ENCODE data around the gene CD160. TPM values are rescaled to one million over a fixed set of nuclear protein-coding genes. Genes with fewer than 3 reads are reported as not detected.
"Not testable (repeated sequence)": the region's sequence is repeated elsewhere in the genome, so short reads cannot be mapped to it uniquely, and the experiment has no call there.

Gene CD160
- polyA plus RNA-seq, 4 donors = 0.34 to 4.3 (median 1.1) TPM

DNA sequence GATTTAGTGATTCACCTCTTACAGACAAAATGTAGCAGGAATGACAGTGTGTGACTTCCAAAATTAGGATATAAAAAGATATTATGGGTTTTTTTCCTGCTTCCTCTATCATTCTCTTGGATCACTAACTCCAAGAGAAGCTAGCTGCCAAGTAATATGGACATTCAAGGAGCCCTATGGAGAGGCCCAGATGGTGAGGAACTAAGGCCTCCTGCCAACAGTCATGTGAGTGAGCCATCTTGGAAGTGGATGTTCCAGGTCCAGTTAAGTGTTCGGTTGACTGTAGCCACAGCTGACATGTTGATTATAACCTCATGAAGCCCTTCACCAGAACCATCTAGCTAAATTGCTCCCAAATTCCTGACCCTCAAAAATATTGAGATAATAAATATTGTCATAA, 38.8 kb downstream of the CD160 start:
- DNase-seq = no peak
- H3K4me1 ChIP-seq (ENCODE audit: control insufficient read depth in 3 of 3, insufficient read depth in 2 of 3, low read depth in 1 of 3, low read length in 2 of 3) = peaks cover 0 to 3% (median 0%) of the 10 kb centered on the region in 3 donors
- no peak overlapping the region for H3K27ac ChIP-seq (ENCODE audit: low read depth in 1 of 3, low read length in 2 of 3)
- 88 to 100% (median 98%) methylated on average over 1 of the region's 1 CpG for WGBS, 3 donors
- no peaks in the 10 kb centered on the region for H3K27me3 ChIP-seq (ENCODE audit: control insufficient read depth in 3 of 3, insufficient read depth in 3 of 3, low read length in 3 of 3)
- H3K9me3 ChIP-seq (ENCODE audit: control insufficient read depth in 2 of 2, insufficient read depth in 1 of 2, low read depth in 1 of 2, low read length in 1 of 2) = peaks cover 0 to 14% of the 10 kb centered on the region in 2 donors
- H3K4me3 ChIP-seq (ENCODE audit: low read depth in 1 of 3, low read length in 3 of 3) = no peak overlapping the region
- H3K36me3 ChIP-seq (ENCODE audit: control insufficient read depth in 3 of 3, insufficient read depth in 2 of 3, low read depth in 1 of 3, low read length in 3 of 3) = peaks cover 3 to 12% (median 6%) of the 10 kb centered on the region in 3 donors
- FAIRE-seq = no peak

GRCh38 chr1:145758575-145758974, 39.3 kb downstream of the CD160 start:
- Histone ChIP-seq H3K27me3 (ENCODE audit: control insufficient read depth in 3 of 3, insufficient read depth in 3 of 3, low read length in 3 of 3) (no peaks in the 10 kb centered on the region), H3K9me3 (ENCODE audit: control insufficient read depth in 2 of 2, insufficient read depth in 1 of 2, low read depth in 1 of 2, low read length in 1 of 2) (peaks cover 0 to 14% of the 10 kb centered on the region in 2 donors), H3K36me3 (ENCODE audit: control insufficient read depth in 3 of 3, insufficient read depth in 2 of 3, low read depth in 1 of 3, low read length in 3 of 3) (peaks cover 3 to 12% (median 6%) of the 10 kb centered on the region in 3 donors), H3K4me1 (ENCODE audit: control insufficient read depth in 3 of 3, insufficient read depth in 2 of 3, low read depth in 1 of 3, low read length in 2 of 3) (peaks cover 0 to 3% (median 0%) of the 10 kb centered on the region in 3 donors), H3K4me3 (ENCODE audit: low read depth in 1 of 3, low read length in 3 of 3) (no peak overlapping the region), H3K27ac (ENCODE audit: low read depth in 1 of 3, low read length in 2 of 3) (no peak overlapping the region)
- FAIRE-seq (no peak), DNase-seq (no peak)
- WGBS, 3 donors = 86 to 97% (median 87%) methylated on average over 1 of the region's 1 CpG

DNA sequence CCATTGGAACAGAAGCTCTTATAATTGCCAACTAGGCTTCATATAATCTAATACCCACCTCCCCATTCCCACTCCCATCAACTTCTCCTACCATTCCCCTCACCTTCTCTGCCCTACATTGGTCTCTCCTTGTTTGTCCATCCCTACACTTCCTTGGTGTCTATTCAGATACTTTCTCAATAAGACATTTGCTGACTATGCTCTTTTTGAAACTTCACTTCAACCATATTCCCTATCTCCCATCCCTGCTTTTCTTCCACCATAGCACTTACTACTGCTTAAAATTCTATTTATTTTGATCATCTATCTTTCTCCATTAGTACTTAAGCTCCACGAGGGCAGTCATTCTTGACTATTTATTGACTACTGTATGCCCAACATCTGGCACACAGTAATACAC, 40.4 kb downstream of the CD160 start:
- Histone ChIP-seq H3K27ac (ENCODE audit: low read depth in 1 of 3, low read length in 2 of 3) (no peak overlapping the region), H3K4me3 (ENCODE audit: low read depth in 1 of 3, low read length in 3 of 3) (no peak overlapping the region), H3K36me3 (ENCODE audit: control insufficient read depth in 3 of 3, insufficient read depth in 2 of 3, low read depth in 1 of 3, low read length in 3 of 3) (peaks cover 3 to 11% (median 6%) of the 10 kb centered on the region in 3 donors), H3K4me1 (ENCODE audit: control insufficient read depth in 3 of 3, insufficient read depth in 2 of 3, low read depth in 1 of 3, low read length in 2 of 3) (peaks cover 0 to 3% (median 0%) of the 10 kb centered on the region in 3 donors), H3K27me3 (ENCODE audit: control insufficient read depth in 3 of 3, insufficient read depth in 3 of 3, low read length in 3 of 3) (no peaks in the 10 kb centered on the region), H3K9me3 (ENCODE audit: control insufficient read depth in 2 of 2, insufficient read depth in 1 of 2, low read depth in 1 of 2, low read length in 1 of 2) (peaks cover 0 to 14% of the 10 kb centered on the region in 2 donors)
- no peak for FAIRE-seq
- no peak for DNase-seq
- 91 to 94% (median 93%) methylated on average over 1 of the region's 1 CpG for WGBS, 3 donors

DNA sequence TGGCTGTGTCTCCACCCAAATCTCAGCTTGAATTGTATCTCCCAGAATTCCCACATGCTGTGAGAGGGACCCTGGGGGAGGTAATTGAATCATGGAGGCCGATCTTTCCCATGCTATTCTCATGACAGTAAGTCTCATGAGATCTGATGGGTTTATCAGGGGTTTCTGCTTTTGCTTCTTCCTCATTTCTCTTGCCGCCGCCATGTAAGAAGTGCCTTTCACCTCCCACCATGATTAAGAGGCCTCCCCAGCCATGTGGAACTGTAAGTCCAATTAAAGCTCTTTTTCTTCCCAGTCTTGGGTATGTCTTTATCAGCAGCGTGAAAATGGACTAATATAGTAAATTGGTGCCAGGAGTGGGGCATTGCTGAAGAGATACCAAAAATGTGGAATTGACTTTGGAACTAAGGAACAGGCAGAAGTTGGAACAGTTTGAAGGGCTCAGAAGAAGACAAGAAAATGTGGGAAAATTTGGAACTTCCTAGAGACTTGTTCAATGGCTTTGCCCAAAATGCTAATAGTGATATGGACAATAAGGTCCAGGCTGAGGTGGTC, 41.2 kb downstream of the CD160 start:
- not testable (repeated sequence) for FAIRE-seq; H3K36me3 ChIP-seq (ENCODE audit: control insufficient read depth in 3 of 3, insufficient read depth in 2 of 3, low read depth in 1 of 3, low read length in 3 of 3); H3K4me1 ChIP-seq (ENCODE audit: control insufficient read depth in 3 of 3, insufficient read depth in 2 of 3, low read depth in 1 of 3, low read length in 2 of 3); H3K27ac ChIP-seq (ENCODE audit: low read depth in 1 of 3, low read length in 2 of 3); DNase-seq; H3K27me3 ChIP-seq (ENCODE audit: control insufficient read depth in 3 of 3, insufficient read depth in 3 of 3, low read length in 3 of 3); H3K4me3 ChIP-seq (ENCODE audit: low read depth in 1 of 3, low read length in 3 of 3)
- WGBS, 3 donors = 95 to 99% (median 95%) methylated on average over 4 of the region's 4 CpGs
- peaks cover 0 to 14% of the 10 kb centered on the region in 2 donors for H3K9me3 ChIP-seq (ENCODE audit: control insufficient read depth in 2 of 2, insufficient read depth in 1 of 2, low read depth in 1 of 2, low read length in 1 of 2)

- not testable (repeated sequence) for H3K4me3 ChIP-seq (ENCODE audit: low read depth in 1 of 3, low read length in 3 of 3); DNase-seq; H3K27ac ChIP-seq (ENCODE audit: low read depth in 1 of 3, low read length in 2 of 3); FAIRE-seq; H3K36me3 ChIP-seq (ENCODE audit: control insufficient read depth in 3 of 3, insufficient read depth in 2 of 3, low read depth in 1 of 3, low read length in 3 of 3); H3K4me1 ChIP-seq (ENCODE audit: control insufficient read depth in 3 of 3, insufficient read depth in 2 of 3, low read depth in 1 of 3, low read length in 2 of 3); H3K27me3 ChIP-seq (ENCODE audit: control insufficient read depth in 3 of 3, insufficient read depth in 3 of 3, low read length in 3 of 3)
- 99 to 100% (median 99%) methylated on average over 11 of the region's 11 CpGs for WGBS, 3 donors
- peaks cover 0 to 14% of the 10 kb centered on the region in 2 donors for H3K9me3 ChIP-seq (ENCODE audit: control insufficient read depth in 2 of 2, insufficient read depth in 1 of 2, low read depth in 1 of 2, low read length in 1 of 2)
These were observed 42.2 kb downstream of the CD160 start for GRCh38 chr1:145761498-145761897.

DNA sequence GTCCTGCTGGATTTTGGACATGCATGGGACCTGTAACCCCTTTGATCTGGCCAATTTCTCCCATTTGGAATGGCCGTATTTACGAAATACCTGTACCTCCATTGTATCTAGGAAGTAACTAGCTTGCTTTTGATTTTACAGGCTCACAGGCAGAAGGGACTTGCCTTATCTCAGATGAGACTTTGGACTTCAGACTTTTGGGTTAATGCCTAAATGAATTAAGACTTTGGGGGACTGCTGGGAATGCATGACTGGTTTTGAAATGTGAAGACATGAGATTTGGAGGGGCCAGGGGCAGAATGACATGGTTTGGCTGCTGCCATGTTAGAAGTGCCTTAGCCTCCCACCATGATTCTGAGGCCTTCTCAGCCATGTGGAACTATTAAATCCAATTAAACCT, 42.7 kb downstream of the CD160 start:
- not testable (repeated sequence) for H3K4me1 ChIP-seq (ENCODE audit: control insufficient read depth in 3 of 3, insufficient read depth in 2 of 3, low read depth in 1 of 3, low read length in 2 of 3); H3K4me3 ChIP-seq (ENCODE audit: low read depth in 1 of 3, low read length in 3 of 3); H3K36me3 ChIP-seq (ENCODE audit: control insufficient read depth in 3 of 3, insufficient read depth in 2 of 3, low read depth in 1 of 3, low read length in 3 of 3); H3K27ac ChIP-seq (ENCODE audit: low read depth in 1 of 3, low read length in 2 of 3); FAIRE-seq; H3K27me3 ChIP-seq (ENCODE audit: control insufficient read depth in 3 of 3, insufficient read depth in 3 of 3, low read length in 3 of 3)
- peak; percentile 7 to 59 for DNase-seq
- H3K9me3 ChIP-seq (ENCODE audit: control insufficient read depth in 2 of 2, insufficient read depth in 1 of 2, low read depth in 1 of 2, low read length in 1 of 2) = peaks cover 0 to 14% of the 10 kb centered on the region in 2 donors
- 60 to 78% (median 74%) methylated on average over 2 of the region's 2 CpGs for WGBS, 3 donors

- H3K4me3 ChIP-seq (ENCODE audit: low read depth in 1 of 3, low read length in 3 of 3); H3K36me3 ChIP-seq (ENCODE audit: control insufficient read depth in 3 of 3, insufficient read depth in 2 of 3, low read depth in 1 of 3, low read length in 3 of 3); H3K27me3 ChIP-seq (ENCODE audit: control insufficient read depth in 3 of 3, insufficient read depth in 3 of 3, low read length in 3 of 3); H3K27ac ChIP-seq (ENCODE audit: low read depth in 1 of 3, low read length in 2 of 3); DNase-seq; H3K4me1 ChIP-seq (ENCODE audit: control insufficient read depth in 3 of 3, insufficient read depth in 2 of 3, low read depth in 1 of 3, low read length in 2 of 3); FAIRE-seq: not testable (repeated sequence)
- 96 to 98% (median 97%) methylated on average over 31 to 52 of the region's 52 CpGs for WGBS, 3 donors
- H3K9me3 ChIP-seq (ENCODE audit: control insufficient read depth in 2 of 2, insufficient read depth in 1 of 2, low read depth in 1 of 2, low read length in 1 of 2) = peaks cover 0 to 14% of the 10 kb centered on the region in 2 donors
These were observed 45.1 kb downstream of the CD160 start for GRCh38 chr1:145764231-145764940.

DNA sequence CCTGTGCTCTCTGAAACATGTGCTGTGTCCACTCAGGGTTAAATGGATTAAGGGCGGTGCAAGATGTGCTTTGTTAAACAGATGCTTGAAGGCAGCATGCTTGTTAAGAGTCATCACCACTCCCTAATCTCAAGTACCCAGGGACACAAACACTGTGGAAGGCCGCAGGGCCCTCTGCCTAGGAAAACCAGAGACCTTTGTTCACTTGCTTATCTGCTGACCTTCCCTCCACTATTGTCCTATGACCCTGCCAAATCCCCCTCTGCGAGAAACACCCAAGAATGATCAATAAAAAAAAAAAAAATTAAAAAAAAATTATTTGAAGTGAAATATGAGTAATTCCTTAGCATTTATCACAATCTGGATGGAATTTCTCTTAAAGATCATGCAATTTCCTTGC, 45.8 kb downstream of the CD160 start:
- H3K4me1 ChIP-seq (ENCODE audit: control insufficient read depth in 3 of 3, insufficient read depth in 2 of 3, low read depth in 1 of 3, low read length in 2 of 3); FAIRE-seq; H3K27ac ChIP-seq (ENCODE audit: low read depth in 1 of 3, low read length in 2 of 3); H3K27me3 ChIP-seq (ENCODE audit: control insufficient read depth in 3 of 3, insufficient read depth in 3 of 3, low read length in 3 of 3); DNase-seq; H3K4me3 ChIP-seq (ENCODE audit: low read depth in 1 of 3, low read length in 3 of 3); H3K36me3 ChIP-seq (ENCODE audit: control insufficient read depth in 3 of 3, insufficient read depth in 2 of 3, low read depth in 1 of 3, low read length in 3 of 3): not testable (repeated sequence)
- WGBS, 3 donors = 16 to 53% (median 43%) methylated on average over 2 of the region's 3 CpGs
- peaks cover 0 to 14% of the 10 kb centered on the region in 2 donors for H3K9me3 ChIP-seq (ENCODE audit: control insufficient read depth in 2 of 2, insufficient read depth in 1 of 2, low read depth in 1 of 2, low read length in 1 of 2)

Measured in small intestine (tissue), 7 donors.